NCI-H146 treated with DMSO at 0.1 percent for 48 hours (cell line): ENCODE measurements around the gene USB1.
"Not testable (repeated sequence)": the region's sequence is repeated elsewhere in the genome, so short reads cannot be mapped to it uniquely, and the experiment has no call there.

Source experiments
- DNase-seq: peaks from one replicate; lab custom pipeline; 2025; ENCODE audit not compliant: unreplicated experiment; lab: John Stamatoyannopoulos, UW

Gene USB1

GRCh38 chr16:57994361-57994760, 6.8 kb upstream of the USB1 start:
- DNase-seq: no peak

- DNase-seq: no peak
These were observed 6.4 kb upstream of the USB1 start for GRCh38 chr16:57994778-57995177.

- no peak for DNase-seq
These were observed 5.3 kb upstream of the USB1 start for GRCh38 chr16:57995721-57996405.

GRCh38 chr16:57996406-57997175, 4.6 kb upstream of the USB1 start:
- DNase-seq: no peak

- DNase-seq: no peak
These were observed 4.1 kb upstream of the USB1 start for GRCh38 chr16:57997176-57997527.

GRCh38 chr16:57997528-57998265, 3.5 kb upstream of the USB1 start:
- no peak for DNase-seq

- no peak for DNase-seq
These were observed 2.7 kb upstream of the USB1 start for GRCh38 chr16:57998486-57998885.

GRCh38 chr16:57998992-57999365, 2.2 kb upstream of the USB1 start:
- no peak for DNase-seq

- no peak for DNase-seq
These were observed 1.7 kb upstream of the USB1 start for GRCh38 chr16:57999366-57999970.

GRCh38 chr16:57999971-58000705, 1.1 kb upstream of the USB1 start, which contains the start of gene ZNF319:
Gene ZNF319 (minus strand): TSS chr16:58000672. CDS start chr16:57998265, 2,407 bp downstream.
- no peak for DNase-seq

- DNase-seq: no peak
These were observed 691 bp downstream of the USB1 start for GRCh38 chr16:58001781-58002415.

- DNase-seq: no peak
These were observed 1.2 kb downstream of the USB1 start for GRCh38 chr16:58002416-58002800.

- no peak for DNase-seq
These were observed 1.7 kb downstream of the USB1 start for GRCh38 chr16:58002936-58003335.

- not testable (repeated sequence) for DNase-seq
These were observed 3.5 kb downstream of the USB1 start for GRCh38 chr16:58004736-58005135.

GRCh38 chr16:58009856-58010416, 8.7 kb downstream of the USB1 start:
- no peak for DNase-seq

- DNase-seq: no peak
These were observed 9.7 kb downstream of the USB1 start for GRCh38 chr16:58010886-58011285.

- no peak for DNase-seq
These were observed 10.4 kb downstream of the USB1 start for GRCh38 chr16:58011652-58012051.

GRCh38 chr16:58012481-58012880, 11.3 kb downstream of the USB1 start:
- no peak for DNase-seq

- DNase-seq: no peak
These were observed 12.2 kb downstream of the USB1 start for GRCh38 chr16:58013201-58013956.
